Umbilical cord (tissue), 2 donors: Measurements from ENCODE around the gene HDAC10. TPM values are rescaled to one million over a fixed set of nuclear protein-coding genes. Genes with fewer than 3 reads are reported as not detected.

Source experiments
- DNase-seq: peaks from one replicate; pipeline ENCODE4 v3.0.0-alpha.2; 2015; ENCODE audit warnings: low spot score
- total RNA-seq: library from RNA; depleted of rRNA; stranded (reverse); fragments of >200 nt; gene quantifications from one replicate; pipeline ENCODE4 v1.2.3, GENCODE V29; 2014; ENCODE audit warnings: low replicate concordance; ENCODE audit not compliant: insufficient read depth

The HDAC10 gene
- total RNA-seq, 1 donor from 2014 or later = 35.6 TPM

DNA sequence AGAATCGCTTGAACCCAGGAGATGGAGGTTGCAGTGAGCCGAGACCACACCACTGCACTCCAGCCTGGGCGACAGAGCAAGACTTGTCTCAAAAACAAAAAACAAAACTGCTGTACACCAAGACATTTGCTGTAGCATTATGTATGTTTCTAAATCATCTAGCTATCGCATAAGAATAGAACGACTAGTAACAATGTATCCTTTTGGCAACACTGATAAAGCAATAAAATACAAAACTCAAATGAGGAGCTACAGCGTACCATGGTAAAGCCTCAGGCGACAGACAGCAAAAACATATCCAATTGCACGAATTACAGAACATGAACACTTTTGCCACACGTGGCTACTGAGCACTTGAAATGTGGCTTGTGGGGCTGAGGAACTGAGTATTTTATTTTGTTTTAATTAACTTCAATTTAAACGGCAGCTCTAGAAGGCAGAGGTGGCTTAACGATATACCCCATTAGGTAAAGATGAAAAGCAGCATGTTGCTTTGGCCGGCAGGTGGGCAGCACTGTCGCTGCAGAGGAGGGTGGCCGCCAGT is 8.6 kb downstream of the HDAC10 start:
- no peak for DNase-seq

DNA sequence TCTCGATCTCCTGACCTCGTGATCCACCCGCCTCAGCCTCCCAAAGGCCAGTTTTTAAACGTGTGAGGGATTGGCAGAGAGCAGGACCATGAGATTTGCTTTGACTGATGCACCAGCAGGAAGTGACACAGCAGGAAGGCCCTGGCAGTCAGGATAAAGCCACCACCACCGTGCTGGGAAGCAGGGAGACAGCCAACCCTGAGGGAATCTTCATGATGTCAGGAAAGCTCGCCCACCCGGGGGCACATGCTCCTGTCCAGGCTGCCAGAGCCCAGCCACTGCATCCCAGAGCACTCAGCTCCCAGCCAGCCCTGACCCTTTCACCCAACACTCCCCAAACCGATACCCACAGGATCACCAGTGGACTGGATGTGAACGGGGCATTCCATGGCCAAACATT is 12.3 kb downstream of the HDAC10 start:
- no peak for DNase-seq

DNA sequence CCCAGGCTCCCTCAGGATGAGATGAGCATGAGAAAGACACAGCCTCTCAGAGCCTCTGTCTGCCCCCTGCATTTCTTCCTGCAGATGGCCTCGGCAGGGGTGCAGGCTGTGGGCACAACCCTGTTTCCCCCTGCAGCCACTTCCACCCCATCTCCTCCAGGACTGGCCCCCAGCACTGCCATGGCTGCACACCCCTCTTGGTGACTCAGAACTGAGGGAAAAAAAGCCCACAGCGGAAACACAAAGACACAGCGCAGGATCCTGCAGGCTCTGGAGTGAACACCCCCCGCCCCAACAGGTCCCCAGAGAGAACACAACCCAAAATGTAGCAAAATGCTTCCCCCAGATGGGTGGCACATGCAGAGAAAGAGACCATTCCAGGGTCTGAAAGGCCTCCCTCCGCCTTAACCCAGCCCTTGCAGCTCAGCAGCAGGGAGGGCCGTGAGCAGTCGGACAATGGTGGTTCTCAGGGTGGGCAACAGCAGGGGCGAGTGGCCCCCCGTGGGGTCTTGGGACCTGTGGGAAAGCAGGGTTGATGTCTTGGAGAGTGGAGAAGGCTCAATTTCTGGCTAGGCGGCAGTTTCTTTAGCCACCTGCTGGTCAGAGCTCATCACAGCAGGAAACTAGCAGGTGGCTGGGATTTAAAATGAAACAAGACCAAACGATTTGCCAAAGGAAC is 14.2 kb downstream of the HDAC10 start:
- no peak for DNase-seq

DNA sequence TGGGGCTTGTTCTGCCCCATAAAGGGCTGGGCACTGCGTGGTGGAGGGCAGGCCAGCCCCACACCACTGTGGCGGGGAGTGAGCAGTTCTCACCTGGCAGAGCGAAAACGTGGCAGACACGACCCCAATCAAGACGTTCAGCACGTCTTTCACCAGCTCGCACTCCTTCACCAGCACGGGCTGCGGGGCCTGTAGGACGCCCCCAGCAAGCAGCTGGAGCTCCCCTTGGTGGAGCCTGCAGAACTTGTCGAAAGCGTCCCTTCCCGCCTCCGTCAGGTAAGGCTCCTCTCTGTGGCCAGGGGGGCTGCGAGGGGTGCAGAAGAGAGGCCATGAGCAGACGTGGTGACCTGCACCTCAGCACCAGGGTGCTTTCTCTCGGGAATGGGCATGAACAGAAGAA is 17.8 kb downstream of the HDAC10 start:
- no peak for DNase-seq

DNA sequence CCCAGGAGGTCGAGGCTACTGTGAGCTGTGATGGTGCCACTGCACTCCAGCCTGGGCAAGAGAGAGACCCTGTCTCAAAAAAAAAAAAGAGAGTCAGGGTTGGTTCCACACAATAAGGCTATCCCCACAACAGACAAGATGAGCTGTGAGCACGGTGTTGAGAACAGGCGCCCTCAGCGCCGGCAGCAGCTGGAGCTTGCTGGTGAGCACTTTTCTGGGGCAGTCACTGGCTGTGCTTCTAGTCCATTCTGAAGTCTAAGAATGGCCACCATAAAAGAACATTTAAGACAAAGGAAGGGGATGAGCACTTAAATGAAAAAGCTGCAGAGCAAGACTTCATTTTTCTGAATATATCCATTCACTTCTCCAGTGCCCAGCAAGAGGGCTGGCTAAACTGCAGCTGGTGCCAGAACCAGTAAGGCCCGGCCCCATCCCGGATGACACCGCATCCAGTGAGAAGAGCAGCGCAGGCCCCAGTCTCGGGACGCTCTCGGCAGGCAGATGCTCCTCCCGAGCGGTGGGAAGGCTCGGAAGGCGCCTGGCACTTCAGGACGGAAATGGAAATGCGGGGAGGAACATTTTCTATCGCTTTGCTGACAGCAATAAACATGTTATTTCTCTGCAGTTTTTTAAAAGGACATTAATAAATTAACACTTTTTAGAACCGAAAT is 18.4 kb downstream of the HDAC10 start:
- no peak for DNase-seq

DNA sequence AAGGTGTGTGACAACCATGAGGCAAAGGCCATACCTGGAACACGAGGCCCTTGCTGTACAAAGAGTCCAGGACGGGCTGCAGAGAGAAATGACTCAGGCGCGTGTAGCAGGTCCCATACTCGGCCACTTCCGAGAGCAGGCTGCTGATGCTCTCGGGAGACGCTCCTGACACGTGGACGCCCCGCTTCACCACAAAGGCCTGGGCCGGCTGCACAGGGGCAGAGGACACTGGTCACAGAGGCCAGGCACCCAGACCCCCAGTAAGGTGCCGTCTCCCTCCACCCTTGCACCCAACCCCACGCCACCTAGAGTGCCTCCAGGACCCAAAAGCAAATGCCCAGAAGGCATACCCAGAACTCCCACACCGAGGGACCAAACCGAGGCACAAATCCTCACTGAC is 21.7 kb downstream of the HDAC10 start:
- no peak for DNase-seq

DNA sequence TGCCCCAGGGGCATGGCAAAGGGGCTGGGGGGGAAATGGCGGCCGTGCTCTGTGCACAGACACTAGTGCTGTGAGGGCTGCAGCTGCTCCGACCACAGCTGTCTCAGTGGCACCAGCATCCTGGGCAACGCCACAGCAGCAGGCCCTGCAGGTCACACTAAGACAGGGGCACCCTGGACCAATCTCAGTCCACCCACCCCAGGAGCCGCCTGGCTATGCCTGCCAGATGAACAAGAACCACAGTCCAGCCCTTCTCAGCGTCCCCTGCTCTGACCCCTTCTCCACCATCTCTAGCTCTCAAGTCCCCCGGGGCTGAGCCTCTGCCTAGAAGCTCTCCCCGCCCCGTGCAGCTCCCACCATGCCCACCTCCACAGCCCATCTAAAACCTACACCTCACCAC is 22.7 kb downstream of the HDAC10 start:
- no peak for DNase-seq

DNA sequence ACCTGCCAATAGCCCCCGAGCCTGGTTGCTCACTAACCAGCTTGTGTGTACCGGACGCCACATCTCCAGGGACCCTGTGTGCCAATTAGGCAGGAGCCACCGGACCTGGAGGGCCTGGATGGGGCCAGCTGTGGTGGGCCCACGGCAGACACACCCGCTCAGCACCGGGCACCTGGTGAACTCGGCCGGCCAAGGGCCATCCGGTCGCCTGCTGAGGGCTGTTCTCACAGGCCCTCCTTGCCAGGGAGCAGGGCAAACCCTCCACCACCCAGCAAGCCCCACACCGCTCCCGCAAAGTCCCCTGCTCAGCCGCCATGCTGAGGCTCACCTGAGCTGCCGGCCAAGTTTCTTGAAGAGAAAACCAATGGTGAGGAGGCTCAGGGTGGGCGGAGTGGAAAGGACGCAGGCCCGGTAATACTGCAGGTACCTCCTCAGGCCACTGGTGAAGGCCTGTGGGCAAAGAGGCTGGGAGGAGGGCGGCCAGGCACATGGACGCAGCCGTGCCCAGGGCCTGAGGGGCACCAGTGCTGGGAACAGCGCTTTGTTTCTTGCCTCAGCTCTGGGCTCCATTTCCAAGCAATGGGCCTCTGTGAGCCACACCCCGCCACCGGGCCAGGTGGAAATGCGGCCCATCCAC is 23.4 kb downstream of the HDAC10 start:
- DNase-seq = no peak

DNA sequence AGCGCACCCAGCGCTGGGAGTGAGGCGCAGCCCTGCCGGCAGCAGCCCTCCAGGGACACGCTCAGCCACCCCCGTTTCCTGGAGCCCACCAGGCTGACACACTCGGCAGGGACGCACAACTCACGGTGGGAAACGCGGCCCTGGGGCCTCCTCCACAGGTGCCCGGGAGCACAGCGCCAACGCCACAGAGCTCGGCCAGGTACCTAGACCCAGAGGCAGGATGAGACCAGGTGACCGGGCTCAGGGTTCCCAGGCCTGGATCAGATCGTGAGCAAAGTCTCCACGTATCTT is 24.2 kb downstream of the HDAC10 start:
- DNase-seq = no peak

DNA sequence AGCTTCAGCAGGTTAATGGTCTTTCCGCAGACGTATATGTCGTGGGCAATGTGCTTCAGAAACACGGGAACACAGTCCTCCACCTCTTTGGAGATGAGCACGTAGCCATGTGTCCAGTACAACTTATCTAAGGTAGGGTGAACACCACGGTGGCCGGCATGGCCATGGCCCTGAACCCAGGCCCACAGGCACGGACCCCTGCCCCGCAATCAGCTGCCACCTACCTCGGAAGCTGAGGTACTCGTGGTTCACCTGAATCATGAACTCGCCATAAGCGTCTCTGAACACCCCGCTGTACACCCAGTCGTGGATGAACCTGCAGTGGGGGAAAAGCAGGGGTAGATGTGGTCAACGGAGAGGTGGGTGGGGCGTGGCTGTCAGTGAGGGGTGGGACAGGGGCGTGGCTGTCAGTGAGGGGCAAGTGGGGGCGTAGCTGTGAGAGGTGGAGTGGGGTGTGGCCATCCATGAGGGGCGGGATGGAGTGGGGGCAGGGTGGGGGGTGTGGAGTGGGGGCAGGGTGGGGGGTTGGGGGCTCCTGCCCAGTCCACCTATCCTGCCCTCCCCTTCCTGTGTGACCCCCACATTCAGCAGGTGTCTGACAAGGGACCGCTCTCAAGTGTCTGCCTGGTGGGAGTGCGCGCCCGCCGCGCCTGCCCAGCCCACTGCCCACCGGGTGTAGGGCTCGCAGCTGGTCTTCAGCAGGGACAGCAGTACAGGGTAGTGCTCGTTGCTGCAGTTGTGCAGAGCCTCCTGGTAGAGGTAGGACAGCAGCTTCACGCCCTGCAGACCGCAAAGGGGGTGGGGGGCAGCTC is 24.8 kb downstream of the HDAC10 start:
- no peak for DNase-seq

DNA sequence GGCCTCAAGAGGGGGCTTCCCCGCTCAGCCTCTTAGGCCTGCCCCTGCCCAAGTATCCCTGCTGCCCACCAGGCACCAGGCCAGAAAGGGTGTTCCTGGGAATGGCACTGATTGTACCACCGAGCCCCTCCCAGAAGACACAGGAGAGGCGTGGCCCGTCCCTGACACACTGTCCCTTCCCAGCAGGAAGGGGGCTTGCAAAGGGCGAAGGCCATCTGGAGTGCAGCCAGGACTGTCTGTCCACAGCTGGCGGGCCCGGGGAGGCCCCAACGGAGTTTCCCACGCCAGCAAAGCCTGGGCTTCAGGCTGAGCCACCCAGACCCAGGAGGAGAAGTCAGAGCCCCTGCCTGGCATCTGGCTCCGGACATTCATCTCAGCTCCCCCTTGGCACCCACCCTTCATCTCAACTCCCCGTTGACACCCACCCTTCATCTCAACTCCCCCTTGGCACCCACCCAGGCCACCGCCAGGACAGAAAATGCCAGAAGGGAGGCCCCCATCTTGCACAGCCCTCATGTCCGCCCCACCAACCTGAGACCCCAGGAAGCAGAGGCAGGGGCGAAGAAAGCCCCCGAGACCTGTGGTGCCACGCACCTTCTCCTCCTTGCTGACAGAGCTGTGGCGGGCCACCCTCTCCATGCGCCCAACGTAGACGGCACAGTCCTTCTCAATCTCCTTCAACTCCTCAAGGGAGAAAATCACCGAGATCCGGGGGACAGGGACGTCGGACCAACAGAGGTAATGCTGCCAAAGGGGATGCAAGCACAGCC is 25.7 kb downstream of the HDAC10 start:
- no peak for DNase-seq

DNA sequence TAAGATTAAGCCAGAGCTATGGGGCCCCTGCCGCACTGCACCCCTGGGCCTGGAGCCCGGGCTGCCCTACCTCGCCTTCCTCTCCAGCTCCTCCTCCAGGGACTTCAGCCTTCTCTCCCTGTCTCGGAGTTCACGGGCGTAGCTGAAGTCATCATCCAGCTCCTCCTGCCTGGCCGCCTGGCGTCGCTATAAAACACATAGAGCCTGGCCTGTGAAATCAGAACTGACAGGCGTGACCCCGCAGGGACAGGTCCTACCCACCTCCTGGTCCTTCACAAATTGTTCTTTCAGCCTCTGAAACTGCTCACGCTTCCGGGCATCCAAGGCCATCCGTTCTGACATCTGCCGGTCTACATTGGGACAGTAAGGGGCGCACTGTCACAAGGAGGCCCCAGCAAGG is 27.0 kb downstream of the HDAC10 start:
- DNase-seq = no peak

DNA sequence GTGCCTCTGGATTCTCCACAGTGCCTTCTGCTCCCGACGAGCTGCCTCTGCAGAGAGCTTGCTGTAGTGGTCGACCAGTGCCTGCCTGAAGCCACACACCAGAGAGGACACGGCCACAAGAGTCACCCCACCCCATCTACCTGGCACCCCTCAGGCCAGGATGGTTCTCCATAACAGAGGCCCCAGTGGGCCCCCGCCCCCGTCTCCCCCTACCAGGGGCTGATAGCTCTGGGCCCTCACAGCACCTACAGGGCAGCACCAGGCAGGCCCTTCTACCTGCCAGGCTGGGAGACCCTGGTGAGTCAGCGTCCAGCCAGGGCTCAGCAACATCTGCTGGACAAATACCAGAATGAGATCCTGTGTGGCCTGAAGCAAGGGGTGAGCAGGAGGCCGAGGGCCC is 28.6 kb downstream of the HDAC10 start:
- no peak for DNase-seq

DNA sequence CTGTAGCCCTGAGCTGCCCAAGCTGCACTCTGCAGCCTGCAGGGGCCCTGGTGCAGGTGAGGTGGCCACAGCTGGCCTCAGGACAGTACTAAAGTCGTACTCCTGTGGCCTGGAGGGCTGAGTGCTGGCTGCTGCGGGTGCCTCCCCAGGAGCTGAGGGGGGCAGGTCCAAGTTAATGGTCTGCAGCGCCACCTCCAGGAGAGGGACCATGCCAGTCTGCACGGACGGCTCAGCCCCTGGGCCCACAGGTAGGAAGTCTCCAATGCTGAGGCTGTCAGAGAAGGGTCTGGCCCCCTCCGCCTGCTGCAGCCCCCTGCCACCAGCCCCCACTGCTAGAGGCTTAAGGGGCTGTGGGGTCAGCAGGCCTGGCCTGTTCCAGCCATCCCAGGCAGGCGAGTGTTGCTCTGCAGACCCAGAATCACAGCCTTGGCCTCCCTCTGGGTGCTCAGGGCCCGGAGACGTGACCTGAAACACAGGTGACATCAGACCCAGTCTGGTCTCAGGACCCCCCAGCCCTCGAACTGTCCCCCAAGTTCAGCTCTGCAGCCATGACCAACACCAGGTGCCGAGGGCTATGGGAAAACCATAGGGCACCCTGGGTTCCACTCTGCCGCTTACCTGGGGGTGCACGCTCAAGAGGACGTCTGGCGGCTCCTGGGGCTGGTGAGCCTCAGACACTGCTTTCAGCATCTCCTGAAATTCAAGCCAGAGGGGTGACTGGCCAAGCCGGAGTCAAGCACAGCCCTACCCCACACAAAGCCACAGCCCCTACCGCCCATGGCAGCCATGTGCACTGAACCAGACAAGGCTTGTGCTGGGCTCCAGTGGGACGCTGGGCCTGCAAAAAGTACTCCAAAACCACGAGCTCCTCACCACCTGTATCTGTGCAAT is 29.4 kb downstream of the HDAC10 start:
- no peak for DNase-seq

DNA sequence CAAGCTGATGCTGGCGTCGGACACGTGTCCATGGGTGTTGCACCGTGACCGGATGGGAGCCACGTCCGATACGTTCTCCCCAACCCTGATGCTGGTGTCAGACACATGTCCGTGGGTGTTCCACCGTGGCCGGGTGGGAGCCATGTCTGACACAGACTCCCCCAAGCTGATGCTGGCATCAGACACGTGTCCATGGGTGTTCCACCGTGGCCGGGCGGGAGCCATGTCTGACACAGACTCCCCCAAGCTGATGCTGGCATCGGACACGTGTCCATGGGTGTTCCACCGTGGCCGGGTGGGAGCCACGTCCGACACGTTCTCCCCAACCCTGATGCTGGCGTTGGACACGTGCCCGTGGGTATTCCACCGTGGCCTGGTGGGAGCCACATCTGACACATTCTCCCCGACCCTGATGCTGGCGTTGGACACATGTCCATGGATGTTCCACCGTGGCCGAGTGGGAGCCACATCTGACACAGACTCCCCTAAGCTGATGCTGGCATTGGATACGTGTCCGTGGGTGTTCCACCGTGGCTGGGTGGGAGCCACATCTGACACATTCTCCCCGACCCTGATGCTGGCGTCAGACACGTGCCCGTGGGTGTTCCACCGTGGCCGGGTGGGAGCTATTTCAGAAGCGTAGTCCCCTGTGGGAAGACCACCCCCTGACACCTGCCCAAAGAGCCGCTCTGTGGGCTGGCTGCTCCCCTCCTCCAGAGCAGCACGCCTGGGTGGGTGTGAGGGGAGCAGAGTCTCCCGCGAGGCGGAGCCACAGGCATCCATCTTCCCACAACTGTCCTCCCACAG is 30.3 kb downstream of the HDAC10 start:
- DNase-seq = no peak

DNA sequence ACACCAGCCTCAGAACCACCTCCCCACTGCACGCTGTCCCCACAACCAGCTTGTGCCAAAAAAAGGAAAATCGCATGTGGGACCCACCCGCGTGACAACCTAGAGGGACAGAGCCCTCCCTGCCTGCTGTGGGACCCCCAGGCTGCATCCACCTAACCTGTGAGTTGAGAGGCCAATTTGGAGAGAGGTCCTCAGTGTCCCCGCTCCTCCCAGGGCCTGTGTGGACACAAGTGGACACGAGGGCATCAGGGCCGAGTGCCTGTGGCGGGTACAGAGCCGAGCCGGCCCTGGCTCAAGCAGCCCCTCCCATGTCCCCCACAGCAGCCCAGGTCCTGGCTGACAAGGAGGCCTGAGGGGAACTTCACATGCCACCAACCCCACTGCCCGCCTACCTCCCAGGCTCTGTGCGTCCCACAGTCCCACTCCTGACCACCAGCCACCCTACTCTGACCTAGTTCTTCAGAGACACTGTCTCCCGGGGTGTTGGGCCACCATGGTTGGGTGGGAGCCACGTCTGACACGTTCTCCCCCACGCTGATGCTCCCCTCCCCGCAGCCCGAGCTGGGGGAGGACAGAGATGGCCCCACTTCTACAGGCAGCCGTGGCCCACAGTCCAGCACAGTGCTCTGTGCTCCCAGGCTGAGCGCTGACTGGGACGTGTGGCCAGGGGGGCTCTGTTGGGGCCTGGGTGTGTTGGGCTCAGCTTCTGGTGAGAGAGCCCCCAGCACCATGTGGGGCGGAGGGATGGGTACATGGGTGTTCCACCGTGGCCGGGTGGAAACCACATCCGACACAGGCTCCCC is 31.1 kb downstream of the HDAC10 start:
- no peak for DNase-seq

DNA sequence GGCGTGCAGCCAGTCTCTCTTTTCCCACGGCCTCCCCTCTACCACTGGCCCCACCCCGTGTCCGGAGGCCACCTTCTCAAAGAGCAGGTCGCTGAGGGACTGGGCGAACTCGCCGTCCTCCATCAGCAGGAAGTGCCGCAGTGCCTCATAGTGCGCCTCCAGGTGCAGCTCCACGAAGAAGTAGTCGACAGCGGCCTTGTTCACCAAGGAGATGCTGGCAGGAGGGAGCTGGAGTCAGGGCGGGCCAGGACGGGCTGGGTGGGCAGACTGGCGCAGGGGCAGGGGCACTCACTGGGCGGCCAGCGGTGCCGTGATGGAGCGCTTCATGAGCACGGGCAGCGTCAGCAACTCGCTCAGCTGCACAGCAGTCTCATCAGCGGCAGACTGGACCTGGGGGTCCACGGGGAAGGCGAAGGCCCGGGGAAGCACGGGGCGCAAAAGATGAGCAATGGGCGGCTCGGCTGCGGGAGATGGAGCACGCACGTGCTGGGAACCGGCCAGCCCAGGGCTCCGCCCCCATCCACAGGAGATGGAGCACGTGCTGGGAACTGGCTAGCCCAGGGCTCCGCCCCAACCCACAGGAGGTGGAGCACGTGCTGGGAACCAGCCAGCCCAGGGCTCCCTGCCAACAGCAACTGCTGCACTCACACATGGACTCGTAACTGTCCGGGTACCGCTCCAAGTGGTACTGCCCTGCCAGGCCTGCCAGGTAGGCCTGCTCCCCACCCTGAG is 31.9 kb downstream of the HDAC10 start:
- peak; percentile 48 for DNase-seq
